MM.1S (cell line): ENCODE results near the gene KIAA0825.

Experiments
- DNase-seq: peaks from one replicate; pipeline ENCODE4 v3.0.0-alpha.2; 2015
- H2AFZ ChIP-seq: fragments of 300-600 bp; sonication (generic); 2 replicates; pipeline ENCODE4 v1.6.0; 2016; ENCODE audit warnings: antibody characterized with exemption, low read length
- H3F3A ChIP-seq: fragments of 300-600 bp; sonication (generic); 2 replicates; pipeline ENCODE4 v1.6.1; 2016; ENCODE audit warnings: mild to moderate bottlenecking, antibody characterized with exemption, low read length, moderate library complexity, mixed read lengths; ENCODE audit not compliant: insufficient read depth
- H3K27ac ChIP-seq: fragments of 300-600 bp; sonication (generic); 2 replicates; pipeline ENCODE4 v1.5.1; 2016; ENCODE audit warnings: mild to moderate bottlenecking, low read length
- H3K27me3 ChIP-seq: fragments of 300-600 bp; sonication (generic); replicated peaks from 2 replicates; pipeline ENCODE4 v1.6.0; 2016; ENCODE audit warnings: low read length; ENCODE audit not compliant: insufficient read depth
- H3K36me3 ChIP-seq: fragments of 300-600 bp; sonication (generic); replicated peaks from 2 replicates; pipeline ENCODE4 v1.6.1; 2016; ENCODE audit warnings: mild to moderate bottlenecking, low read length, mixed read lengths; ENCODE audit not compliant: insufficient read depth
- H3K4me1 ChIP-seq: fragments of 300-600 bp; sonication (generic); 2 replicates; pipeline ENCODE4 v1.6.1; 2016; ENCODE audit warnings: low read length, mixed read lengths
- H3K4me2 ChIP-seq: fragments of 300-600 bp; sonication (generic); 2 replicates; pipeline ENCODE4 v1.6.0; 2016; ENCODE audit warnings: low read depth, low read length
- H3K4me3 ChIP-seq: fragments of 300-600 bp; sonication (generic); 2 replicates; pipeline ENCODE4 v1.5.1; 2016; ENCODE audit warnings: low read length, mixed read lengths
- H3K79me2 ChIP-seq: fragments of 300-600 bp; sonication (generic); 2 replicates; pipeline ENCODE4 v1.6.1; 2016; ENCODE audit warnings: mixed run types, low read length, mixed read lengths
- H3K9ac ChIP-seq: fragments of 300-600 bp; sonication (generic); 2 replicates; pipeline ENCODE4 v1.6.1; 2016; ENCODE audit warnings: low read length, mixed read lengths
- H3K9me2 ChIP-seq: fragments of 300-600 bp; sonication (generic); replicated peaks from 2 replicates; pipeline ENCODE4 v1.6.1; 2016; ENCODE audit warnings: mild to moderate bottlenecking, low read length, mixed read lengths; ENCODE audit not compliant: insufficient read depth
- H3K9me3 ChIP-seq: fragments of 300-600 bp; sonication (generic); replicated peaks from 2 replicates; pipeline ENCODE4 v1.6.1; 2016; ENCODE audit warnings: mild to moderate bottlenecking, low read length, mixed read lengths; ENCODE audit not compliant: insufficient read depth
- H4K20me1 ChIP-seq: fragments of 300-600 bp; sonication (generic); 2 replicates; pipeline ENCODE4 v1.6.1; 2016; ENCODE audit warnings: mild to moderate bottlenecking, low read length, moderate library complexity, mixed read lengths; ENCODE audit not compliant: insufficient read depth
- CTCF ChIP-seq: fragments of 300-600 bp; sonication (generic); IDR thresholded peaks from 2 replicates; pipeline ENCODE4 v1.5.1; 2016; ENCODE audit warnings: antibody characterized with exemption, low read length, mixed read lengths
- EZH2 ChIP-seq: fragments of 300-600 bp; sonication (generic); optimal IDR thresholded peaks from 2 replicates; pipeline ENCODE3; 2017; ENCODE audit warnings: low read depth, mild to moderate bottlenecking, antibody characterized with exemption, low read length, mixed read lengths
- EZH2phosphoT487 ChIP-seq: fragments of 300-600 bp; sonication (generic); IDR thresholded peaks from 2 replicates; pipeline ENCODE4 v1.6.1; 2018; ENCODE audit warnings: antibody characterized with exemption, low read length

The KIAA0825 gene

GRCh38 chr5:94544875-94545547, 73.4 kb downstream of the KIAA0825 start:
- TF ChIP-seq EZH2phosphoT487 (no peak), EZH2 (no peak), CTCF (no peak)
- no peak for DNase-seq
- Histone ChIP-seq H3K27ac (no peak overlapping the region), H3K4me2 (no peak overlapping the region), H2AFZ (no peak overlapping the region), H3K4me3 (no peak overlapping the region), H3K9ac (no peak overlapping the region), H3F3A (no peaks in the 10 kb centered on the region), H3K36me3 (no peaks in the 10 kb centered on the region), H3K27me3 (no peaks in the 10 kb centered on the region), H3K9me2 (no peaks in the 10 kb centered on the region), H4K20me1 (no peaks in the 10 kb centered on the region), H3K9me3 (no peaks in the 10 kb centered on the region), H3K79me2 (no peaks in the 10 kb centered on the region), H3K4me1 (no peaks in the 10 kb centered on the region)

GRCh38 chr5:94544031-94544650, 74.3 kb downstream of the KIAA0825 start:
- Histone ChIP-seq H3K4me1 (no peaks in the 10 kb centered on the region), H3K27me3 (no peaks in the 10 kb centered on the region), H3K9me3 (no peaks in the 10 kb centered on the region), H3K79me2 (no peaks in the 10 kb centered on the region), H4K20me1 (no peaks in the 10 kb centered on the region), H3K9ac (no peak overlapping the region), H3K4me2 (no peak overlapping the region), H3F3A (no peaks in the 10 kb centered on the region), H3K27ac (no peak overlapping the region), H3K9me2 (no peaks in the 10 kb centered on the region), H2AFZ (no peak overlapping the region), H3K36me3 (no peaks in the 10 kb centered on the region), H3K4me3 (no peak overlapping the region)
- TF ChIP-seq EZH2, result no peak
- TF ChIP-seq CTCF, result no peak
- no peak for TF ChIP-seq EZH2phosphoT487
- DNase-seq, result no peak

- no peak overlapping the region for H3K27ac ChIP-seq
- no peaks in the 10 kb centered on the region for H3F3A ChIP-seq
- H4K20me1 ChIP-seq, result no peaks in the 10 kb centered on the region
- no peak overlapping the region for H3K9ac ChIP-seq
- no peaks in the 10 kb centered on the region for H3K4me1 ChIP-seq
- no peaks in the 10 kb centered on the region for H3K36me3 ChIP-seq
- TF ChIP-seq EZH2 (no peak), EZH2phosphoT487 (no peak), CTCF (no peak)
- H3K4me2 ChIP-seq, result no peak overlapping the region
- H3K4me3 ChIP-seq, result no peak overlapping the region
- no peaks in the 10 kb centered on the region for H3K27me3 ChIP-seq
- no peaks in the 10 kb centered on the region for H3K79me2 ChIP-seq
- H3K9me3 ChIP-seq, result no peaks in the 10 kb centered on the region
- H2AFZ ChIP-seq, result no peak overlapping the region
- no peaks in the 10 kb centered on the region for H3K9me2 ChIP-seq
- no peak for DNase-seq
Measured at GRCh38 chr5:94540856-94541494, 77.4 kb downstream of the KIAA0825 start.
